SKM-1 (cell line): ENCODE data around the gene CDCA5.

Source experiments
- DNase-seq: peaks from one replicate; lab custom pipeline; 2025; ENCODE audit not compliant: unreplicated experiment; lab: John Stamatoyannopoulos, UW

The CDCA5 gene

DNA sequence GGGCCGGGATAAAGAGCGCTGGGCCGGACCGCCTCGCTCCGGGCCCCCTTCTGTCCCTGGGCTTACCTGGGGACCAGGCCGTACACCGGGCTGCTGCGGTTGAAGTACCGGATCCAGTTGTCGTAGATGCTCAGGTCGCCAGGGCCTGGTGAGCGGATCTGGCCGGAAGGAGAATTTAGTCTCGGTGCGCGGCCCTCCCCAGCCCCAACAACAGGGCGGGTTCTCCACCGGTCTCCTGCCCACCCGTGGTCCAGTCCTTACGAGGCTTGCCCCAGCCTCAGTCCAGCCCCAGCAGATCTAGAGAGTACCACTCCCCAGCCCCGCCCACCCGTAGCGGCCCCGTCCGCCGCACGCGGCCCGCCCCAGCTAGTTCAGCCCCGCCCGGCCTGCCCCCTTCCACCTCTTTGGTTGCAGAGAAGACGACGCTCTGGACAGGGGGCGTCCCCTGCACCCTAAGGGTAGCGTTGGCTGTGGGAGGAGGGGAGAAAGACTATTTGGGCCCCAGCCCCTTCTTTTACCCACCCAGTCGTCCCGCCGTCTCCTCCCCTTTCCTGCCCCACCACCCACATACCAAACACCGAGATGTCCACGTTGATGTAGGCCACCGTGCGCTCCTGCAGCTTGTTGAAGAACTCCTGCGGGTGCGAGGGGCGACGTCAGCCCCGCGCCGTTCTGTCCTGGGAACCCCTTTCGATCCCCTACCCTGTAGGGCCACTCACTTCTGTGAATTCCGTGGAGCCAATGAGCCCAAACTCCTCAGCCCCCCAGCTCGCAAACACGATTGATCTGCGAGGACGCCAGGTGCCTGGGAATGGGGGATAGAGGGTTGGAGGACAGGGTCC, 36.0 kb downstream of the CDCA5 start:
- DNase-seq = no peak

DNA sequence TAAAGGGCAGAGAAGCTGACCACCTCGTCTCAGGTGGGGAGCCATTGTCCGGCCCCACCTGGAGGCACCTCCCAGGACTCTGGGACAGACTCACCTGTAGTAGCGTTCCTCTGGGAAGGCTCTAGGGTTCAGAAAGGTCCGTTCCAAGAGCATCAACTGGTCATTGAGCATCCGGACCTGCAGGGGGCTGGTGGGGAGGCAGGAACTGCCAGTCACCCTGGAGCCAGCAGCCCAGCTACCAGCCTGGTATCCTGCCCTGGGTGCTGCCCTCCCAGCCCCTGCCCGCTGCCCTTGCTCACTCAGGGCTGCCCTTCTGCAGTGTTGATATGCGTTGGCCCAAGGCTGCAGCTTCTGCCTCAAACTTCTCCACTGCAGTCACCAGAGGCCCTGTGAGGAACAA, 38.1 kb downstream of the CDCA5 start:
- DNase-seq = no peak

DNA sequence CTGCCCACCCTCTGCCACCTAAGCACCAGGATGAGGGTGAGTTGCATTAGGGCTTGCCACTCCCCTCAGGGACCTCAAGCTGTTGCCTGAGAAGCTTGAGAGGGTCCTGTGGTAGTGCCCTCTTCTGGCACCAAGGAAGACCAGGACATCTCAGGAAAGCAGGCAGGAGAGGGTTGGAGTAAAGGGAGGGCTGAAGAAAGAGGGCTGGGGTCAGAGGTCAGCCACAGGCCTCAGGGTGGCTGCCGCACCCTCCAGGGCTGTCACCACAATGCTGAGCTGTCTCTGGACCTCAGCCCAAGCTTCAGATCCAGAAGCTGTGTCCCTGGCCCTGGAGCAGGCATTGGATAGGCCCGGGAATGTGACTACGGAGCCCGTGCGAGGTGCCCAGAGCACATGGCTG, 38.8 kb downstream of the CDCA5 start:
- no peak for DNase-seq

DNA sequence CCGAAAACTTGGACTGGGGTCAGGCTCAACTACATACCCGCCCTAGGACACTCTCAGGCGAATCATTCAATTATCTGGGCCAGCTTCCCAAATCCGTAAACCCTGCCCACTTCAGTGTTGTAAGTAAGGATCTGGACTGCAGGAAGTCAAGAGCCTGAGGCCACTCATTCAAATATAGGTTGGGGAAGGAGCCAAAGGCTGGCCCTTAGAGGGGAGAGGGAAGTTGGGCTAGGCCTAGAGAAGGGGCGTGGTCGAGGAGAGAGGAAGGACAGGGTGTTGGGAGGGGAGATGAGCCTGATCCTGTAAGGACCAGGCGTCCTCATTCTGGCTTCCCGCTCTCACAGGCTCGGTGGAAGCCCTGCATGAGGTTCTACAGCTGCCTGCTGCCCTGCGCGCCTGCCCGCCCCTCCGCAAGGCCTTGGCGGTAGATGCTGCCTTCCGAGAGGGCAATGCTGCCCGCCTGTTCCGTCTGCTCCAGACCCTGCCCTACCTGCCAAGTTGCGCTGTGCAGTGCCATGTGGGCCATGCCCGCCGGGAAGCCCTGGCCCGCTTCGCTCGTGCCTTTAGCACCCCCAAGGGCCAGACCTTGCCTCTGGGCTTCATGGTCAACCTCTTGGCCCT, 39.8 kb downstream of the CDCA5 start:
- DNase-seq = peak; percentile 36

DNA sequence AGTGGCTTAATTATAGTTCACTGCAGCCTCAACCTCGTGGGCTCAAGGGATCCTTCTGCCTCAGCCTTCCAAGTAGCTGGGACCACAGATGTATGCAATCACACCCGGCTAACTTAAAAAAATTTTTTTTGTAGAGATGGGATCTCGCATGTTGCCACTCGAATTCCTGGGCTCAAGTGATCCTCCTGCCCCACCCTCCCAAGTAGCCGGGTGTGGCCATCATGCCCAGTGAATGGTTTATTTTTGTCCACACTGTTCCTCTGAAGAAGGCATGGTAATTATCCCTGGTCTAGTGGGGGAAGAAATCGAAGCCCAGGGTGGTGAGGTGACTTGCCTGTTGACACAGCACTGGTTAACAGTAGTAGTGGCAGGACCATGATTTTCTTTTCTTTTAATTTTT, 40.9 kb downstream of the CDCA5 start:
- no peak for DNase-seq

DNA sequence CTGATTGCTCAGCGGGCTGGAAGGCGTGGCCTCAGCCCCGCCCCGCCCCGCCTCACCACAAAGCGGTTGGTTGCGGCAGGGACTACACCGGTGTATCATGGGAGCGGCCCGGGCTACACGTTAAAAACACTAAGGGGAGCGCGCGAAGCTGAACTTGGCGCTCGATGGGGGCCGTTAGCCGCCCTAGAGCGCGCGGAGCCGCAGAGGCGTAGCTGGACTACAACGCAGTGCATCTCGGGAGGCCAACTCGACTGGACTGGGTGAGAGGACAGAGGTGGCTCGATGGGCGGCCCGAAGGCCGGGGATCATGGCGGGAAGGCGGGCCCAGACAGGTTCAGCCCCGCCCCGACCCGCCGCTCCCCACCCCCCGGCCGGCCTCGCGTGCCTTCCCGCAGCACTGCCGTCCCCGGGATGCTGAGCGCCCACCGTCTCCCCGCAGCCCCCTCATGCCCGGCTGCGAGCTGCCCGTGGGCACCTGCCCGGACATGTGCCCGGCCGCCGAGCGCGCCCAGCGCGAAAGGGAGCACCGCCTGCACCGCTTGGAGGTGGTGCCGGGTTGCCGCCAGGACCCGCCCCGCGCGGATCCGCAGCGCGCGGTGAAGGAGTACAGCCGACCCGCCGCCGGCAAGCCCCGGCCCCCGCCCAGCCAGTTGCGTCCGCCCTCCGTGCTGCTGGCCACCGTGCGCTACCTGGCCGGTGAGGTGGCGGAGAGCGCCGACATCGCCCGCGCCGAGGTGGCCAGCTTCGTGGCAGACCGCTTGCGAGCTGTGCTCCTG, 42.8 kb downstream of the CDCA5 start, which contains the start of gene SAC3D1:
SAC3D1 (plus strand) TSS at position 364 of the 776 bp plus-strand sequence; CDS start at position 447, 83 bp downstream.
- DNase-seq = peak; percentile 92

DNA sequence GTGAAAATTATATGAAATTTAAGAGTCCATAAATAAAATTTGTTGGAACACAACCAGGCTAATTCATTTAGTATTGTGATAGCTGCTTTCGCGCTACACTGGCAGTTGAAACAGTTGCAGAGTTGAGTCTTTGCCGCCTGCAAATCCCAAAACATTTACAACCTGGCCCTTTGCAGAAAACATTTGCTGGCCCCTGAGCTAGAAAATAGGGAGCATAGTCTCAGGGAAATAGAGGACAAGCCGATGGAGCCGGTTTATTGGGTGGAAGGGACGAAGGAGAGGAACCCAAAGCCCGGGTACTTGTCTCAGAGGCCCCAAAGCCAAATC, 43.4 kb downstream of the CDCA5 start:
- no peak for DNase-seq

DNA sequence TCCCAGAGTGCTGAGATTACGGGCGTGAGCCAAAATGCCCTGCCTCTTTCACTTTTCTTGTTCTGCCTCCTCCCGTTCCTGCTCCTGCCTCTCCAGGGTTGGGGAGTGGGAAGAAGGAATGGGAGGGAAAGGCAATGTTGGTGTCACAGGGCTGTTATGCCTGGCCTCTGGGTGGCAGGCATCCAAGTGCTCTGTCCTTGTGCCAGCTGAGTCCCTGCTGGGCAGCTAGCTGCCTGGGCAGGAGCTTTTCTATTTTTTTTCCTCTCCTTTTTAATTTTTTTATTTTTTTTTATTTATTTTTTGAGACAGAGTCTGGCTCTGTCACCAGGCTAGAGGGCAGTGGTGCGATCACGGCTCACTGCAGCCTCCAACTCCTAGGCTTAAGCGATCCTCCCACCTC, 46.9 kb downstream of the CDCA5 start:
- no peak for DNase-seq

DNA sequence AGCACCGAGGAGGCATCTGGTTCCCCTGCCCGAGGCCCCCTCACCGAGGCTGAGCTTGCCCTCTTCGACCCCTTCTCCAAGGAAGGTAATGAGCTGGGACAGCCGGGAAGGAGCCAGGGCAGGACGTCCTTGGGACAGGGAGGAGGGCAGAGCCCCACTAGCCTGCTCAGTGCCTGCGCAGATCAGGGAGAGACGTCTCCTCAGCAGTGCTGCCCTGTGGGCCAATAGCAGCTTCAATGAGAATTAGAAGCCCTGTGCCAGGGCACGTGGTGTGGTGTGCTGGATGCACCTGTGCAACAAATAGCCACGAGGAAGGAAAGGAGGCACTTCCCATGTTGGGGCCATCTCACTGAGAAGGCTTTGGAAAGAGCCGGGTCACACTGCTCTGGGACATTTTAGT, 48.3 kb downstream of the CDCA5 start:
- DNase-seq = no peak

DNA sequence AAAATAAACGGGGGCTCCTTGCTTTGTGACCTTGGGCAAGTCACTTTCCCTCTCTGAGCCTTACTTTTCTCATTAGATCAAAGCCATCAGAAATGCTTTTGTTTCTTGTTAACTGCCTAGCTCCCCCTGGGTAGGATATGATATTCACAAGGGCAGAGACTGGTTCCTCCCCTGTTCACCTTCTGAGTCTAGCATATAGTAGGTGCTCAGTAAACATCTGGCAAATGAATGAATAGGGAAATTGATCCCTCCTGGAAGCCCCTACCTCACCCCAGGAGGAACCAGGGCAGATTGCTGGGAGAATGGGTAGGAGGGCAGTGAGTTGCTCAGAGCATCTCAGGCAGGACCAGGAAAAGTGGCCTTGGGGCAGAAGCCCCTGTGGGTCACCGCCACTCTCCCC, 49.4 kb downstream of the CDCA5 start:
- no peak for DNase-seq

DNA sequence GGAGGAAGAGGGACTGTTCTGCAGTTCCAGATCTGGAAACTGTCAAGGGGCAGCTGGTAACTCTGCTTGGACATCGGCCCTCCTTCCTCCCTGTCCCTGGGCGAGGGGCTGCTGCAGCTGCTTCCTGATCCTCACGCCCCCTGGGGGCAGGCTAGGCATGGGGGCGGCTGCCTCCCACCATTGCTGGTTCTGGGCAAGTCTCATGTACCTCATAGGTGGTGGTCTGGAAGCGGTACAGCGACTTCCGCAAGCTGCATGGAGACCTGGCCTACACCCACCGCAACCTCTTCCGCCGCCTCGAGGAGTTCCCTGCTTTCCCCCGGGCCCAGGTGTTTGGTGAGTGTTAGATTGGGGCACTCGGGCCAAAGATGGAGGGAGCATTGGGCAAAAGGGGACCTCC, 51.6 kb downstream of the CDCA5 start:
- no peak for DNase-seq
